ENCODE measurements around the gene SPOCD1.

Gene SPOCD1

GRCh38 chr1:31755850-31756492, 59.9 kb downstream of the SPOCD1 start:
- DNase-seq (ENCODE audit: low spot score), result no peak

- DNase-seq (ENCODE audit: low spot score), result peak; percentile 33
These were observed 60.6 kb downstream of the SPOCD1 start for GRCh38 chr1:31755197-31755611.

GRCh38 chr1:31754397-31754796, 61.4 kb downstream of the SPOCD1 start:
- no peak for DNase-seq (ENCODE audit: low spot score)

GRCh38 chr1:31753707-31754349, 62.0 kb downstream of the SPOCD1 start:
- DNase-seq (ENCODE audit: low spot score), result peak; percentile 53

GRCh38 chr1:31752952-31753475, 62.8 kb downstream of the SPOCD1 start:
- no peak for DNase-seq (ENCODE audit: low spot score)

GRCh38 chr1:31752258-31752657, 63.6 kb downstream of the SPOCD1 start:
- DNase-seq (ENCODE audit: low spot score), result no peak

- no peak for DNase-seq (ENCODE audit: low spot score)
These were observed 64.0 kb downstream of the SPOCD1 start for GRCh38 chr1:31751822-31752241.

- DNase-seq (ENCODE audit: low spot score), result peak; percentile 77
These were observed 64.8 kb downstream of the SPOCD1 start for GRCh38 chr1:31750858-31751510.

- DNase-seq (ENCODE audit: low spot score), result no peak
These were observed 65.8 kb downstream of the SPOCD1 start for GRCh38 chr1:31749785-31750735.

GRCh38 chr1:31748365-31748764, 67.5 kb downstream of the SPOCD1 start:
- DNase-seq (ENCODE audit: low spot score), result no peak

- DNase-seq (ENCODE audit: low spot score), result no peak
These were observed 68.5 kb downstream of the SPOCD1 start for GRCh38 chr1:31747304-31747703.

- no peak for DNase-seq (ENCODE audit: low spot score)
These were observed 69.1 kb downstream of the SPOCD1 start for GRCh38 chr1:31746687-31747086.

GRCh38 chr1:31745946-31746670, 69.7 kb downstream of the SPOCD1 start:
- DNase-seq (ENCODE audit: low spot score), result no peak

GRCh38 chr1:31745096-31745945, 70.5 kb downstream of the SPOCD1 start:
- peak; percentile 93 for DNase-seq (ENCODE audit: low spot score)

GRCh38 chr1:31744165-31744888, 71.5 kb downstream of the SPOCD1 start:
- no peak for DNase-seq (ENCODE audit: low spot score)

- no peak for DNase-seq (ENCODE audit: low spot score)
These were observed 73.2 kb downstream of the SPOCD1 start for GRCh38 chr1:31742462-31743212.
